Esophagus squamous epithelium (tissue), 5 donors: Measurements from ENCODE around the gene ADAM19. TPM values are rescaled to one million over a fixed set of nuclear protein-coding genes. Genes with fewer than 3 reads are reported as not detected.

Experiments
- DNase-seq: peaks from one replicate; lab custom pipeline; 2025; lab: John Stamatoyannopoulos, UW
- H3K27ac ChIP-seq, 4 donors: fragments of 200-600 bp; sonication (generic); one replicate each; pipeline ENCODE4 v1.5.1; 2016 to 2019; ENCODE audit warnings: mild to moderate bottlenecking in 1 of 4
- H3K27me3 ChIP-seq, 4 donors: fragments of 200-600 bp; sonication (generic); 1 replicate in 3 of 4; 2 replicates in 1 of 4; pipeline versions ENCODE4 v1.5.1 to v1.6.0; 2017 to 2021; ENCODE audit warnings: antibody characterized with exemption in 1 of 4
- H3K36me3 ChIP-seq, 3 donors: fragments of 200-600 bp; sonication (generic); one replicate each; pipeline ENCODE4 v1.5.1; 2016 to 2019
- H3K4me1 ChIP-seq, 3 donors: fragments of 200-600 bp; sonication (generic); one replicate each; pipeline ENCODE4 v1.5.1; 2017 to 2019
- H3K4me3 ChIP-seq, 4 donors: fragments of 200-600 bp; sonication (generic); 1 replicate in 3 of 4; 2 replicates in 1 of 4; pipeline ENCODE4 v1.5.1; 2016 to 2019; ENCODE audit warnings: mild to moderate bottlenecking in 2 of 4, moderate library complexity in 1 of 4
- H3K9me3 ChIP-seq, 3 donors: fragments of 200-600 bp; sonication (generic); one replicate each; pipeline ENCODE4 v1.5.1; 2016 to 2019
- CTCF ChIP-seq, 6 experiments: fragments of 450-650 bp in 4 of 6; fragments of 200-600 bp in 2 of 6; sonication (generic) in 2 of 6; IDR thresholded peaks; one replicate each; pipeline ENCODE4 v1.5.1; 2016 to 2019; ENCODE audit warnings: antibody characterized with exemption in 6 of 6, mild to moderate bottlenecking in 4 of 6, moderate library complexity in 4 of 6
- POLR2A ChIP-seq, 4 donors: fragments of 450-650 bp; IDR thresholded peaks; one replicate each; pipeline ENCODE4 v1.6.1; 2017; ENCODE audit warnings: antibody characterized with exemption in 4 of 4, mild to moderate bottlenecking in 4 of 4, moderate library complexity in 3 of 4
- WGBS, 2 donors: methylation state at CpG; one replicate each; pipeline ENCODE4 v1.1.5; 2018; 5-methylcytosine and 5-hydroxymethylcytosine counted together
- intact Hi-C: fragments of 100-400 bp; cut with DNase I; formaldehyde crosslinking; loops from one replicate; pipeline ENCODE4 v1.15.0; 2022
- total RNA-seq, 4 donors: library from RNA; depleted of rRNA; stranded (reverse); fragments of >200 nt; gene quantifications; one replicate each; pipeline ENCODE4 v1.1.0, GENCODE V29; 2016
- donor health status: DM: yes; HTN: yes; CAD: no.

The ADAM19 gene
- total RNA-seq, 4 donors from 2014 or later = 1.9 to 11.6 (median 4.3) TPM

- 40 to 67% methylated on average over 4 of the region's 10 CpGs for WGBS, 2 donors
- Histone ChIP-seq H3K36me3 (peaks cover 0 to 40% (median 0%) of the 10 kb centered on the region in 3 donors), H3K27ac (no peak overlapping the region), H3K9me3 (no peaks in the 10 kb centered on the region), H3K4me1 (no peaks in the 10 kb centered on the region), H3K27me3 (no peaks in the 10 kb centered on the region), H3K4me3 (no peak overlapping the region)
- intact Hi-C loops = no loop called here
- TF ChIP-seq CTCF (IDR thresholded peaks at IDR 0.05) (no peak), POLR2A (IDR thresholded peaks at IDR 0.05) (no peak)
- no peak for DNase-seq
Observed at GRCh38 chr5:157497875-157498611, 77.5 kb downstream of the ADAM19 start.

GRCh38 chr5:157496864-157497263 is 78.7 kb downstream of the ADAM19 start:
- H3K4me1 ChIP-seq = no peaks in the 10 kb centered on the region
- H3K27ac ChIP-seq = no peak overlapping the region
- no peaks in the 10 kb centered on the region for H3K9me3 ChIP-seq
- peaks cover 0 to 47% (median 0%) of the 10 kb centered on the region in 3 donors for H3K36me3 ChIP-seq
- intact Hi-C loops = no loop called here
- no peak for DNase-seq
- TF ChIP-seq CTCF (IDR thresholded peaks at IDR 0.05) (no peak), POLR2A (IDR thresholded peaks at IDR 0.05) (no peak)
- no peak overlapping the region for H3K4me3 ChIP-seq
- no peaks in the 10 kb centered on the region for H3K27me3 ChIP-seq
- 87 to 91% methylated on average over 4 to 7 of the region's 8 CpGs for WGBS, 2 donors

- no peaks in the 10 kb centered on the region for H3K9me3 ChIP-seq
- H3K27ac ChIP-seq = peak overlapping the region in 1 of 4 donors; percentile 5
- intact Hi-C loops = no loop called here
- no peaks in the 10 kb centered on the region for H3K4me1 ChIP-seq
- no peak for DNase-seq
- TF ChIP-seq CTCF (IDR thresholded peaks at IDR 0.05) = no peak
- no peak for TF ChIP-seq POLR2A (IDR thresholded peaks at IDR 0.05)
- no peak overlapping the region for H3K4me3 ChIP-seq
- H3K27me3 ChIP-seq = no peaks in the 10 kb centered on the region
- peaks cover 0 to 66% (median 0%) of the 10 kb centered on the region in 3 donors for H3K36me3 ChIP-seq
- 66 to 75% methylated on average over 5 of the region's 5 CpGs for WGBS, 2 donors
Observed at GRCh38 chr5:157494178-157494832, 81.3 kb downstream of the ADAM19 start.

- intact Hi-C loops = no loop called here
- 89 to 90% methylated on average over 2 to 8 of the region's 9 CpGs for WGBS, 2 donors
Observed at GRCh38 chr5:157492886-157493285, 82.7 kb downstream of the ADAM19 start.

More at GRCh38 chr5:157492886-157493285, 82.7 kb downstream of the ADAM19 start:
- Histone ChIP-seq H3K4me1 (no peaks in the 10 kb centered on the region), H3K9me3 (no peaks in the 10 kb centered on the region), H3K36me3 (peaks cover 0 to 80% (median 0%) of the 10 kb centered on the region in 3 donors), H3K4me3 (no peak overlapping the region), H3K27me3 (no peaks in the 10 kb centered on the region), H3K27ac (no peak overlapping the region)
- no peak for DNase-seq
- no peak for TF ChIP-seq CTCF (IDR thresholded peaks at IDR 0.05)
- no peak for TF ChIP-seq POLR2A (IDR thresholded peaks at IDR 0.05)
